HG03108 (cell line): ENCODE results near the gene SMIM14.
"Not testable (repeated sequence)": the region's sequence is repeated elsewhere in the genome, so short reads cannot be mapped to it uniquely, and the experiment has no call there.

Source experiments
- ATAC-seq: cut with Tn5 transposase; IDR thresholded peaks from one replicate; pipeline ENCODE4 v1.9.1; 2021; ENCODE audit warnings: moderate library complexity; ENCODE audit not compliant: unreplicated experiment

The SMIM14 gene

DNA sequence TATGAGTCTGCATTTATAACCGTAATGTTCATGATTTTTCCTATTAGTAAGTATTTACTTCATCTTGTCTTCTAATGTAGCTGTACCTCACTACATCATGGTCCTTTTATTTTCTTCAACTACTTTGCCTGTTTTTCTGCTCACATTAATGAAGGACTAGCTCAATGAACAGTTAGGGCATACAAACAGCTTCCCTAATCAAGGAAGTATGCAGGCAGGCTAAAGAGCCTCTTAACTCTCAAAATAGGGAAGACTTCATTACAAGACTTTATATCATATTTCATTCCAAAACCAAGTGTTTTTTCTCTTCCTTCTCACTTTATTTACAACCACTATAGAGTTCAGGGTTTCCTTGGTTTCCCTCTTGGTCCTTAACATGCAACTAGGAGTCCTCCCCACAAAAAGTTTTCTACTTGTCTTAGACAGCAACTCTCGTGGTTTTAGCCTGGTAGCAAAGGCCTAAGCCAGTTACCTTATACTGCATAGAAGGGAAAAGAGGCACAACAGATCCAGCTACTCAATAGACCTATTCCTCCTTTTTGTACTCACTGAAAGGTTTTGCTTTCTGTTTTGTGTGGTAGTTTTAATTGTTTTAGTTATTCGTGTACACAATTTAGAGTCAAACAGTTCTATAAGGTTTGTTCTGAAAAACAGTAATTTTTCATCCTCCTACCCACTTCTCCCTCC, 40.8 kb downstream of the SMIM14 start:
- no peak for ATAC-seq

DNA sequence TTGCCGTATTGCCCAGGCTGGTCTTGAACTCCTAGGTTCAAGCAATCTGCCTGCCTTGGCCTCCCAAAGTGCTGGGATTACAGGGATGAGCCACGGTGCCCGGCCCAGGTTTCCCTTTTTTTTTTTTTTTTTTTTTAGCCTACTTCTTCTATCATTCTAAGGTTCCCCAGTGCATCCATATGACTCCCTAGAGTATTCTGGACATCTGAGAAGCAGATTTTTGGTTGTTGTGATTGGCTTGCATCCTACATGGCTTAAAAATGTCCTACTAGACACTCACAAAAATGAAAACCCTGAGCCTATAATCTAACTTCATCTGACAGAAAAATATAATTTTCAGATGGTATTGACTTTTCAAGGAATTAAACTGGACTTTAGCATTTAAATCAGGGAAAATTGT, 41.7 kb downstream of the SMIM14 start:
- no peak for ATAC-seq

DNA sequence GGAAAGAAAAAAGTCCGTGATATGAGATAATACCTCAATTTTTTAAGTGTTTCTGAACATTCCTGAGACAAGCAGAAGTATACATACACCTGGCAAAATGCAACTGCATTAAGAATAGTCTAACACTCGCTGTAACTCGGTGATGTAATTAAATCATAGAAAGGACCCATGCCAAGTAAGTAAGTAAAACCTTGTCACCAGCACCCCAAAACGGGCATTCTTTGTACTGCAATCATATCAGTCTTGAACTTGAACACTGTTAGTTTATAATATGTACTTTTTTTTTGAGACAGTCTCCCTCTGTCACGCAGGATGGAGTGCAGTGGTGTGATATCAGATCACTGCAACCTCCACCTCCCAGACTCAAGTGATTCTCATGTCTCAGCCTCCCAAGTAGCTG, 47.4 kb downstream of the SMIM14 start:
- no peak for ATAC-seq

DNA sequence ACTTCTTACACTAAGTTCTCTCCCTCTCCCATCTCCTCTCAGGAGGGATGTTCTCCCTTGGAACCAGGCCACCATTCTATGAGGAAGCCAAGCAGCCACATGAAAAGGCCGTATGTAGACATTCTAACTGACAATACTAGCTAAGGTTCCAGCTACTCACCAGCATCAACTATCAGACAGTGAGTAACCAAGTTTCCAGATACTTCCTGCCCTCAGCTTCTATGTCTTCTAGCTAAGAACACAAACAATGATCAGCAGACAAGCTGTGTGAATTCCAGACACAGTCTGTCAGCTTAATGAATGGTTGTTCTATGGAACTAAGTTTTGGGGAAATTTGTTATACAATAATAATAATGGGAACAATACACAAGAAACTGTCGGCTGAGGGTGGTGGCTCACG, 50.8 kb downstream of the SMIM14 start:
- ATAC-seq, result no peak

DNA sequence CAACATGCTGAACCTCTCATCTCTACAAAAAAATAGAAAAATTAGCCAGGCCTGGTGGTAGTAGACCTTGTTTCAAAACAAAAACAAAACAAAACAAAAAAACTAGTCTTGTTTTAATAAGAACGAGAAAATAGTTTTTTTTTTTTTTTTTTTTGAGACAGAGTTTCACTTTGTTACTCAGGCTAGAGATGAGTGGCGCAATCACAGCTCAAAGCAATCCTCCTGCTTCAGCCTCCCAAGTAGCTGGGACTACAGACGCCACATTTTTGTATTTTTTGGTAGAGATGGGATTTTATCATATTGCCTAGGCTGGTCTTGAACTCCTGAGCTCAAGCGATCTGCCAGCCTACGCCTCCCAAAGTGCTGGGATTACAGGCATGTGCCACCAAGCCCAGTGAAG, 63.7 kb downstream of the SMIM14 start:
- no peak for ATAC-seq

DNA sequence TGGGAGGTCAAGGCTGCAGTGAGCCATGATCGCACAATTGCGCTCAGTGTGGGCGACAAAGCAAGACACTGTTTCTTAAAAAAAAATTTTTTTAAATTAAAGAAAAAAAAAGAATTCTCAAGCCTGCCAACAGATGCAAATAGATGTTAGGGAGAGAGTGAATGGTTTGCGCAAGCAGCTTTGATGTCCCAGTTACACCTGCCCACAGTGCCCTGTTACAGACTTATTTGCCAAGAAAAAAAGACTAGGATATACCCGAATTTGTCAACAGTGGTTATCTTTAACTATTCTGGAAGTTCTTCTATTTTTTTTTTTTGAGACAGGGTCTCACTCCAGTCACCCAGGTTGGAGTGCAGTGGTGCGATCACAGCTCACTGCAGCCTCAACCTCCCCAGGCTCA, 67.2 kb downstream of the SMIM14 start:
- no peak for ATAC-seq

DNA sequence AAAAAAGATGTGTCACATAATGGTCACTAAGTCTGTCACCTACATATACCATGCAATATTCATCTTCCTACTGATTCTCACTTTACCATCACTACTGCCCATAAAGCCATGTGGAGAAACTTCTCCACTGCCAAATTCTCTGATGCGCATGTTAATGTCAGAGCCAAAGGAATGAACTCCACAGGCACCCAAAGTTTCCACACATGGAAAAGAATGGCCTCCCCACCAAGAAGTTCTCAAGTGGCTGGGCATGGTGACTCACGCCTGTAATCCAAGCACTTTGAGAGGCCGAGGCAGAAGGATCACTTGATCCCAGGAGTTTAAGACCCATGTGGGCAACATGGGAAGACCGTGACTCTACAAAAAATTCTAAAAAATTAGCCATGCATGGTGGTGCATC, 67.6 kb downstream of the SMIM14 start:
- no peak for ATAC-seq

DNA sequence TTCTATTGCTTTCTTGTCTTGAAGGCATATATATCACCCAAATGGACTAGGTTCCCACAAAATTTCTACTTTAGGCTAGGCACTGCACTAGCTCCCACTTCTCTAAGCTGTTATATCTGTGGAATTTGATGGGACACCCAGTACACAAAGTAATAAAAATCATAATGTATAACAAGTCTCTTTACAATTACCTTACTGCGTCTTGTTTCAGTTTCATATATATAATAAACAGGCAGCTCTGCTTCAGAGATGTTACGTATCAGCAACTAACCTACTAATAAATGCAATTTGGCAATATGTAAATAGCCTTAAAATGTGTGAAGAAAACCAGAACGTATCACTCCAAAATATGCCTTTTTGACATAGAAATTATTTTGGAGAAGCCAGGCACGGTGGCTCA, 69.5 kb downstream of the SMIM14 start:
- ATAC-seq, result no peak

DNA sequence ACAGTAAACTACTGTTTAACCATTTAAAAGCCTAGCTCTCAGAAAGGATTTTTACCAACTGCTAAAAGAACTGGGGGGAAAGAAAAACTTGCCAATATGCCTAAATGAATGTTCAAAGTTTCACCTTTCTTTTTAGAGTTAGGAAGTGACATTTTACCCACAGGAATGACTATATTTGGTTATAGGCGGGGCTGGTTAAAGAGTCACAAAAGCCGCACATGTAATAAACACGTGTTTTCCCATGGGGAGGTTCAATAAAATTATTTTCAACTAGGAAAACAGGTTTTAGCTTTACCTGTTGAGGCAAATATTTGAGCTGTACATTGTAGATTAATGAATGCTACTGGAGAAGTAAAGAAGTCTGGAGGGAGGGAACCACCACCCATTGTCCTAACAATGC, 69.9 kb downstream of the SMIM14 start:
- ATAC-seq, result no peak

DNA sequence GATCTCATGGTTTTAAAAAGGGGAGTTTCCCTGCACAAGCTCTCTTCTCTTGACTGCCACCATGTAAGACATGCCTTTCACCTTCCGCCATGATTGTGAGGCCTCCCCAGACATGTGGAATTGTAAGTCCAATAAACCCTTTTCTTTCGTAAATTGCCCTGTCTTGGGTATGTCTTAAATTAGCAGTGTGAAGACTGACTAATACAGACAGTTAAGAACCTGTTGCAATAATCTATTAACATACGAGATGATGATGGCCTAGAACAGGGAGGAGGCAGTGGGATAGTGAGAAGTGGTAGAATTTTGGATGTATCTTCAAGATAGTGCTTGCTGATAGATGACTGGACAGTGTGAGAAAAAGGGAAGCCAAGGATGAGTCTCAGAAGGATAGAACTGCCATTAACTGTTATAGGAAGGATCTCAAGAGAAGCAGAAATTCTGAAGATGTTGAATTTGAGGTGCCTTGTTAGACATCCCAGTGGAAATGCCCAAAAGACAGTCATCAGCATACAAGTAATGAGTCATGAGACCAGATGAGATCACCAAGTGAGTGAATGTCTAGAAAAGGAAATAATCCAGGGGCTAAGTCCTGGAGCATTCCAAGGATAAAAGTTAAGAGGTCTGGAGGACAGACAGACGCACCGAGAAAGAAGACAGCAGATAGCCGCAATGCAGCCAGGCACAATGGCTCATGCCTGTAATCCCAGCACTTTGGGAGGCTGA, 72.6 kb downstream of the SMIM14 start:
- no peak for ATAC-seq

DNA sequence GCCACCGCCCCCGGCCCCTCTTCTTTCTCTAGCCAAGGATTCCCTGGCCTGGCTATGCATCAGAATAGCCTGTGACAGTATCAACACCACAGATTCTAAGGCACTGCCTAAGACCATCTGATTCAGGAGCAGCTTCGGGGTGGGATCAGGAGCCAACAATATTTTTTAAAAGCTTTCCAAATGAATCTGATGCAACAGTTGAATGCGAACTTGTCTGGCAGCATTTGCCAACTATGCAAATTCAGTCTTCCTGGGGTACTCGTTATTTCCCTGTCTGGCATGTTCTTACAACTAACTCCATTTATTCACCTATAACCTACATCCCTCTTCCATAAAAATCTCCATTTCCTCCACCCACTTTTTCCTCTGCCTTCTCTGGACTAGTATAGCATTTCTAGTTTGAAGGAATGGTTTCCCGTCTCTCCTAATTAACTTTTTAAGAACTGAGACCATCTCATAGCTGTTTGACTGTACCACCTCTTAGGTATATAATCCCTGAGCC, 75.3 kb downstream of the SMIM14 start:
- ATAC-seq, result no peak

DNA sequence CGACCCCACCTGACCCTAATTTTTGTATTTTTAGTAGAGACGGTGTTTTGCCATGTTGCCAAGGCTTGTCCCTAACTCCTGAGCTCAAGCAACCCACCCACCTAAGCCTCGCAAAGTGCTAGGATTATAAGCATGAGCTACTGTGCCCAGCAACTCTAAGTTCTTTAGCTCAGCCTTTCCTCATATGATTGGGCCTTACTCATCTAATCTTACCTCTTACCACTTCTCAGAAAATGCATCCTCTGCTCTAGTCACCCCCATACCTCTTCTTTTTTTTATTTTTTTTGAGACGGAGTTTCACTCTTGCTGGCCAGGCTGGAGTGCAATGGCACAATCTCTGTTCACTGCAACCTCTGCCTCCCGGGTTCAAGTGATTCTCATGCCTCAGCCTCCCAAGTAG, 75.9 kb downstream of the SMIM14 start:
- no peak for ATAC-seq

DNA sequence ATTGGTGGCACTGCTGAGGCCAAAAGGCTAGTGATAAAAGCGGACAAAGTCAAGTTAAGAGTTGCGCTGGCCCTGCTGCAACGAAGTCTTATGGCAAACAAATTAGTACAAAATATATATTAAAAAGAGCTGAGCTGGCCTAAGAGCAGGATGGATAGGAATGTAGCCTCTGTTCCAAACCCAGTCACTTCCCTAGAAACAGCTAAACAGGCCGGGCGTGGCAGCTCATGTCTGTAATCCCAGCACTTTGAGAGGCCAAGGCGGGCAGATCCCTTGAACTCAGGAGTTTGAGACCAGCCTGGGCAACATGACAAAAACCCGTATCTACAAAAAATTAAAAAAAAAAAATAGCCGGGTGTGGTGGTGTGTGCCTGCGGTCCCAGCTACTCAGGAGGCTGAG, 79.0 kb downstream of the SMIM14 start:
- ATAC-seq, result no peak

DNA sequence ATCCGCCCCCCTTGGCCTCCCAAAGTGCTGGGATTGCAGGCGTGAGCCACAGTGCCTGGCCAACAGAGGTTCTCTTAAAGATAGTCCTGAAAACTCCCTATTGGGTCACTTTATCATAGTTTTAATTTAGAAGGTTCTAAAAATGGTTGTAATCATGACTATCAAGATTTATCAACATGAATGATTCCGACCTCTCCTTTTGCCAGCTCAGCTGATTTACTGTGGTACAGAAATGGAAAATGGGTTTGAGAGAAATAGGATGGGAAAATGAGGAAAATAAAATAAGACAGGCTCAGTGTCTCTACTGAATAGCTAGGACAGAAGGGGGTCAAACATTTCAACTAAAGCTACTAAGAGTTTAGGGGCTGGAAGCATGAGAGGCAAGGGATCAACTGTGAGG, 83.2 kb downstream of the SMIM14 start:
- no peak for ATAC-seq

DNA sequence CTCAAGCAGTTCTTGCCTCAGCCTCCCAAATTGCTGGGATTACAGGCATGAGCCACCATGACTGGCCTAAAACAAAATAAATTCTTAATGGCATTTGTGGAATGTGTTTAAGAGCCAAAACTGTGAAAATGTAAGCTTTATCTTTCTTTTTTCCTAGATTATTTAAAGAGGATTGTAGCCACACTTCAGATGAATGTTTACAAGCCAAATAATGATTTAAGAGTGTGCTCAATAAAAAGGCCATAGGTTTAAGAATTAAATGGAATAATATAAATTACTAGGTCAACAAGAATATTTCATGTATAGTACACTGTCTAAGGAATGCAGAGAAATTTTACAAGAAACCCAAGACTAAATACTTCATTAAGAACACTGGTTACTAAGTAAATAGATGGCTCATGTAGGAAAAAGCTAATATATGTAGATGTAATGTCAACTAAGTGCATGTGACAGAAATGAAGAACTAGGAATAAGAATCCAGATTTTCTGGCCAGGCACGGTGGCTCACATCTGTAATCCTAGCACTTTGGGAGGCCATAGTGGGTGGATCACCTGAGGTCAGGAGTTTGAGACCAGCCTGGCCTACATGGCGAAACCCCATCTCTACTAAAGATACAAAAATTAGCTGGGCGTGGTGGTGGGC, 90.1 kb downstream of the SMIM14 start:
- no peak for ATAC-seq

DNA sequence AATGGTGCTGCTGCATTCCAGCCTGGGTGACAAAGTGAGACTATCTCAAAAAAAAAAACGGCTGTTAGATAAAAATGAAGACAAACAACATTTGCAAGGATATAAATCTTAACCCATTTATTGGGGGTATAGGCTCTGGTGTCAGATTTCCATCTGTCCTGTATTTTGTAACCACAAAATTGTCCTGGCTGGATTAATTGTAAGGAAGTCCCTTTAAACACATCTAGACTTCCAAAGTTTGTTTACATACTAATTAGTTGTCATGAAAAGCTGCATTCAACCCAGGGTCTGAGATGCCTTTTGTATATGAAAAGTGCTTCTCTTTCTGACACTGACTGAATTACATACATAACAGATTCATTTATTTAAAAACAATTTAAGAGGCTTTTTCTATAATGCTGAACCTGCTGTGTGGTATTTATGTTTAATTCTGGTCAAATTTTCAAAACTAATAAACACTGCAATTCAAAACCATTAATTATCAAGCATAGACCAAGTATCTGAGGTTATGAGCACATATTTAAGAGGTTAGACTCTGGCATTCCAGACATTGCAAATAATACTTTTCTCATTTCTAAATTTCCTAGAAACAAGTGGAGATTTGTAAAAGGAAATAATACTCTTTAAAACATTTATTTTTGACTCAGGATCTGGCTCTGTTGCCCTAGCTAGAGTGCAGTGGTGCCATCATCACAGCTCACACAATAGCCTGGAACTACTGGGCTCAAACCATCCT, 93.9 kb downstream of the SMIM14 start:
- no peak for ATAC-seq

DNA sequence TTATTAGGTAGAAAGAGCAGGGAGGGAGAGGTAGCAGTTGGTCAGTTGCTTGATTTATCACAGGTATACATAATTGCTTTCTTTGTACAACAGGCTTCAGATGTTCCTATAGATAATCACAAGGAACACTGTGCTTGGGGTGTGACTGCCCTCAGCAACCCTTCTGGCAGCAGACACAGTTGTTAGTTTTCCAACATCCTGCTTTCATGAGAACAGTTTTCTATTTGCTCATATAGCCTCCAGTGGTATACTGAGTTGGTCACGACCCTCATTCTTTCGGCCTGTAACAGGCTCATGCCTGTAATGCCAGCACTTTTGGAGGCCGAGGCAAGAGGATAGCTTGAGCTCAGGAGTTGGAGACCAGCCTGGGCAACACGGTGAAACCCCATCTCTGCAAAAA, 94.6 kb downstream of the SMIM14 start:
- not testable (repeated sequence) for ATAC-seq

DNA sequence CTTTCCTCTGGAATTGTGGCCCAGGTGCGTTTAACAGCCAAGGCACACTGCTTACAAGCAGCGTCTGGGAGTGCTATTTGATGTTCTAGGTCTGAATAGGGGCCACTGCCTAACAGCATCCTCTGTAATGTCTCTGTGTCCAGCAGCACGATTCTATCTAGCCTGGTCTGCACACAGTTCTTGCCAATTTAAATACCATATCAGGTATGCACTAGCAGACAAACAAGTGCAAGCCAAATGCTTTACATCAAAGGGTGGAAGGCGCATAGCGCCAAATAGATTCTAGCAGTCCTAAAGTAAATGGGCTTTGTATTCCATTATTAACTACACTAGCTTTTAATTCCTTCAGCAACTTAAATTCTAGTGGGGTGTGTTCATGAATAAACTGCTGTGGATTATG, 95.6 kb downstream of the SMIM14 start:
- ATAC-seq, result no peak

DNA sequence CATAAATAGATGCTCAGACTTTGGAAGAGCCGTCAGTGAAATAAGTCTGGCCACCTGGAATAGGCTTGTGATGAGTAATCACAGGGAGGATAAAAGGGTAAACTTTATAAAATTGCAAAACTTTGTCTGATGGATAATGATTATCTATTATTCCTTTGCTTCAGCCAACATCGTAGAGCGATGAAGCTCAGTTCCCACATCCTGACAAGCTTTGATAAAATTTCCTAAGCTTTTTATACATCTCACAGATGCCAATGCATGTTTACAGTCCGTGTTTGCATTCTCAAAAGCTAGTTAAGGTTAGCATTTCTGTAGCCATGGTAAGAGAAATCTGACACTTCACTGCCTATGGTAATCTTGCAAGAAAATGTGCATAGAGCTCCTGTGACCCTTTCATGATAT, 96.1 kb downstream of the SMIM14 start:
- no peak for ATAC-seq

DNA sequence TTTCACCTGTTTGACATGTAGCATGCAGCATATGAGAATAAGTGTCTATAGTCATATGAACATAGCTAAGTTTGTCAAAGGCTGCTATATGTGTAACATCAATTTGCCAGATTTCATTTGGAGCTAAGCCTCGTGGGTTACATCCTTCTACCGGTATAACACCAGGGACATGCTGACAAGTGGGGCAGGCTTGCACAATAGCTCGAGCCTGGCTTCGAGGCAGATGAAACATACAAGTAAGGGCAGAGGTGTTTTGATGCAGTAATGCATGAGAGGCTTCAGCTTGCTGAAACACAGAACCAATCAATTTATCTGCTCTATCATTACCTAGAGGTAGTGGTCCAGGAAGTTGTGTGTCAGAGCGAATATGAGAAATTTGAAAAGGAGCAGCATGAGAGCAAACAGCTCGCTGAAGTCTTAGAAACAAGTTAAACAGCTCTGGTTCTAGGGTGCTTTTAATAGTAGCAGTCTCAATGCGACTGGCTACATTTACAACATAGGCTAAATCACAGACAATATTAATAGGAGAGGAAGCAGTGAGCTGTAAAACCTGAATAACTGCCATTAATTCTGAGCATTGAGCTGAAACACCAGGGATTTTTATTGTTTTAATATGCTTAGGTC, 96.6 kb downstream of the SMIM14 start:
- ATAC-seq, result no peak

DNA sequence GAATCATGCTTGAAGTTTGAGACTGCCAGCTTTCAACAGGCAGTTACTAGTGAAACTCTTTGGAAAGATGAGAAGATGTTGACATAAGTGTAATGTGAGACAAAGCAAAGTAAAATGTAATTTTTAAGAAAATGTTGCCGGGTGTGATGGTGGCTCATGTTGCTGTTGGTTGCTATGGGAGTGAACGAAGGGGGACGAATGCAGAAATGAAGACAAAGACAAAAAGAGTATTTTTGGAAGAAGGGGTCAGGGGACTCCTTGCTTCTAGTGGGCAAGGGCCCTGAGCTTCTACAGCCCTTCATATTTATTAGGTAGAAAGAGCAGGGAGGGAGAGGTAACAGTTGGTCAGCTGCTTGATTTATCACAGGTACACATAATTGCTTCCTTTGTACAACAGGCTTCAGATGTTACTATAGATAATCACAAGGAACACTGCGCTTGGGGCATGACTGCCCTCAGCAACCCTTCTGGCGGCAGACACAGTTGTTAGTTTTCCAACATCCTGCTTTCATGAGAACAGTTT, 99.5 kb downstream of the SMIM14 start:
- ATAC-seq, result no peak
